Measurements from ENCODE around the gene PPP2R2B.

Gene PPP2R2B

DNA sequence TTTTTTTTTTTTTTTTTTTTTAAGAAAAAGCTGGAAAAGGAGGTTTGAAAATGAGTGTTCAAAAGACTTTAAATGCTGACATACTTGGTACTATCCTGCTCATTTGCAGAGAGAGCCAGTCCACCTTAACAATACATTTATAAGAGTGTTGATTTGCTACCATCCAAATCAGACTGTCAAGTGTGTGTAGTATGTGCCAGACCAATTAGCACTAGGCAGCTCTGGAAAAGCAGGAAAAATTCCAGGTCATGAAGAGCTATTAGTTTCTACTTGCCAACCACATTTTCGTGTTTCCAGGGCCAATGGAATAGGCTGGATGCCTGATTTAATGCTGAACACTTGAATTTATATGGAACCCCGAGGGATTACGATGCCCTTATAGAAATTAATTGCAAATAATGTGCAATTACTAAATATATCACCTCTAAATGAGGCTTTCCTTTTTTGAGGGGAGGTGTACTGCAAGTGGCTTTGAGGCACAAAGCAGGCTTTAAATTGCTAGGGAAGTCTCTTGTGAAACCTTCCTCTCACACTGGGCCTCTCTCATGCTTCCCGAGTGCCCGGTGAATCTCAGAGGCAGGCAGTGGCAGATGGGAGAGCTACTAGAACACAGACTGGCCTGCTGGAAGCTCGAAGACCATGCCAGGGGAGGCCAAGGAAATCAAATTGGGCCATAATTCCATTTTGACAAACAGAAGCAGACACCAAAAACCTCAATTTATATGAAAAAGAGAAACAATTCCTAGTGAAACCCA lies 178.7 kb downstream of the PPP2R2B start:
- DNase-seq (ENCODE audit: low read depth): no peak

DNA sequence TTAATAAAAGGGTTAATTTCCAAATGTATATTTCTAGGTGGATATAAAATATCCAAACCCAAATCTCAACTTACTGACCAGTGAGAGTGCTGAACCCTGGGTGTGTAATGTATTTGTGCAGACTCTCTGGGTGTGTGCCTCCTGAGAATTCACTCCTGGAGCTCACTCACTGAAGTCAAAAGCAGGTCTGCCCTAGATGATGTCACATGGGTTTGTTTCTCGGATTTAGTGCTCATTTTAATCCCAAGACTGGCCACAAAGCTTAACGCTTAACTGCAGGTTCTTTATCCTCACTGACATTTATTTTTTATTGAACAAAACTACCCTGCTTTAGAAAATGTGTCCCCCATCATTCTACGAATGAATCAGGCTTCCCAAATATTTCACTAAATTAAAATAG lies 179.4 kb downstream of the PPP2R2B start:
- no peak for DNase-seq (ENCODE audit: low read depth)

DNA sequence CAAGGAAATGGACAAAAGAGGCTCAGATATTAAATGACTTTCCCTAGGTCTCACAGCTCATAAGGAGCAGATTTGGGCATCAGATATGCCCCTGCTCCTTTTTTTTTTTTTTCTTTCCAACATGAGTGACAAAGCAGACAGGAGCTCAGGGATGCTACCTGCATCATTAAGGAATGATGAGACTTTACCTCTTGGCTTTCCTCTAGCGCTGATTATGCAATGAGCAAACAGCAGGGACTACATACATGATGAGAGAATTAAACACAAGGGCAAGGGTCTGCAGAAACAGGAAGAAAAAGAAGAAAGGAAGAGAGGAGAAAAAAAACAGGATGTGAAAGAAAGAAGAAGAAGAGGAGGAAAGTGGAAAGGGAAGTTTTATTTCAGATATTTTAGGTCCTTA lies 179.9 kb downstream of the PPP2R2B start:
- no peak for DNase-seq (ENCODE audit: low read depth)

DNA sequence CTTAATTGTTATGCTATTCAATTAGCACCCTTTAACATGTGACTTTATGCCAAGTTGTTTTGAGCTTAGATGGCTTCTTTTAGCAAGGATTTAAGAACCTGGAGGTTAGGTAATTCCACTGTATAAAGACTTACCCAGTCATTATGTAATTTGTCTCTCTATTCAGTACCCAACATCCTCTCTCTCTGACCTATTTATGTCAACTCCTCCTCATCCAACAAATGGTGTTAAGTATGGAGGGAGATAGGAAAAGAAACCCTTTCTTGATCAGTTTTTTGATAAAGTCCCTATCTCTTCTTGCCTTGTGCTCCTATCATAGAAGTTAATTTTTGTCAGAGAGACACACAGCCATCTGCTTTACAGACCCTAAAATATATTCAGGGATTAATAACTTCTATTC lies 181.3 kb downstream of the PPP2R2B start:
- DNase-seq (ENCODE audit: low read depth): no peak

DNA sequence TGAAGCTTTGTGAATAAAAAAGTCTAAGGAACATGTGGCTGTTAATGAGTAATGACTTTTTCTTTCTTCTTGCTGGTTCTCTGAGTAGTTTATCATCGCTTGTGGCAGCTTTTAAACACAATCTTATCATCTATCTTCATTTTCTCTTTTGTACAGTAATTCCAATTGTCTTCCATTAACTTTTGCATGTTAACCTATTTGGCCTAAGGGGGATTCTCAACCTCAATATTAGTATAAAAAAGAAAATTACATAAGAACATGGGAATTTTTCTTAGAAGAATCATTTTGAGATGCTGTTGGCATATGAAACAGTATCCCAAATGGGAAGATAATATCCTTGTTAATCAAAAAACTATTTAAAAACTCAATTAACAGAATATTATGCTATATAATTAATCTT lies 182.9 kb downstream of the PPP2R2B start:
- no peak for DNase-seq (ENCODE audit: low read depth)

DNA sequence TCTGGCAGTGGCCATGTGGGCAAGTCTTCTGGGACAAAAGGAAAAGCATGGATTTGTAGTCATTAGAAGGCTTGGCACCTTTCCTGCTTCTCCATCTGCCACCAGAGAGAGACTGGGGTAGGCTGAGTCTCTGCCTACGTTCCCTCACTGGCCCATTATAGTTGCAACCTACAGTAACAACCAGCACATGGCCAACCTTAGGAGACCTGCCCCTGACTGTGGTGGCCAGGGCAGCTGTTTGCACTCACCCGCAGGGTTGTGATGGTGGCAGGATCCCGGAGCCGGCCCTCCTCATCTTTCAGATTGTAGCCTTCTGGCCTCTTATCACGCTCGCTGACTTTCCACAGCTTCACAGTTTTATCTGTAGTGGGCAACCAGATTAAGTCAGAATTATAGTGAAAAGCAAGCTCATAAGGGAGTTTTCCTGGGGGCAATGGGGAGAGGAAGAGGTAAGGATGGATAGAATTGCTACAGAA lies 187.6 kb downstream of the PPP2R2B start:
- no peak for DNase-seq (ENCODE audit: low read depth)

DNA sequence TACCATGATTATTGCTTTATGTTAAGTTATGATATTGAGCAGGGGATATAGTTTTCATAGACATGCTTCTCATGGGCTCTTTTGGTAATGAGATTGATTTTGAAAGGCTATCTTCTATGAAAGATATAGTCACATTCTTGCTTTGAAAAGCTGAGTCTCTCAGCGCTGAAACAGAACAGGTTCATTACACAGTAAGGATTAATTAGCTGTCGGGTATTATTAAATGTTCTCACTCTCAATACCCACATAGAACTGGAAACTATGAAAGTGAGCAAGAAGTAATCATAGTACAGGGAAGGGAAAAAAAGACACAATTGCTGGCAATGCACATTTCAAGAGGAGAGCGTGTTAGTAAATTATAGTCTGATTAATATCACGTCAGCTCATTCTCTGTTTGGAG lies 190.9 kb downstream of the PPP2R2B start:
- DNase-seq (ENCODE audit: low read depth): no peak

DNA sequence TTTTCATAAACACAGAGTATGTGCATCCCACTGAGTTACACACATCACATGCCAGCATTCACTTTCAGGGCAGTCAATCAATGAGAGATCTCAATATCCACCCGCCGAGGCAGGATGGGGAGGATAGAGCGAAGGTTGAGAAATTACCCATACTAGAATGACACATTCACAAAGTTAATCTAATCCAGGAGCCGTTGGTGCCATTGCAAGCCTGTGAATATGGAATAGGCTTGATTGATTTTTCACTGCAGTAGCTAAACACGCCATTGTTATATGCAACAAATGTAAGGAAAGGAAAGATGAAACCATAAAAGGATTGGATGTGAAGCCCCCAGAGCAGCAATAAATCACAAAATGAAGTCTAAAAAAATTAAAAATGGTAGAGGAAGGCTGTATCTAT lies 194.7 kb downstream of the PPP2R2B start:
- no peak for DNase-seq (ENCODE audit: low read depth)

DNA sequence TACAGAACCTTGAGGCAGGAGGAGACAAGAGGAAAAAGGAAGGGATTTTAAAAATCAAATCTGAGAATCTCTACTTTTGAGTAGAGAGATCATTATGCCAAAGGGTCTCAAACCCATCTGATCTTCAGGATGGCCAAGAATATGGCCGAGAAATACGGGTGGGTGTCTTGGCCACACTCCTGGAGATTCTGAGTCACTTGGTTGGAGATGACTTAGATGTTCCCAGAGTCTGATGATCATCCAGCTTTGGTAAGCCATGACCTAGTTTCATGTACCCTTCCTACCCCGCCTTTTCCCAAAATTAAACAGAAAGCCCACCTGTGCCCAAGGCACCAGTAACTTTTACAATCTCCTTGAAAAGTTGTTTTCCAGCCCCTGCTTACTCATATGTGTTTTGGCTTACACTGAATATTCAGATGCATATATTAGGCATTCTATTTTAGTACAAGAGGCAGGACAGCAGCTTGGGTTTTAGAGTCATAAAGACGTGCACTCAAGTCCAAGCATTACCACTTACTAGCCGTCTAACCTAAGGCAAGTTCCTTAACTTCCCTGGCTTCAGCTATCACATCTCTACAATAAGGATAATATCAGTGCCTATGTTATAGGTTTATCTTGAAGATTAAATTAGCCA lies 195.5 kb downstream of the PPP2R2B start:
- no peak for DNase-seq (ENCODE audit: low read depth)

DNA sequence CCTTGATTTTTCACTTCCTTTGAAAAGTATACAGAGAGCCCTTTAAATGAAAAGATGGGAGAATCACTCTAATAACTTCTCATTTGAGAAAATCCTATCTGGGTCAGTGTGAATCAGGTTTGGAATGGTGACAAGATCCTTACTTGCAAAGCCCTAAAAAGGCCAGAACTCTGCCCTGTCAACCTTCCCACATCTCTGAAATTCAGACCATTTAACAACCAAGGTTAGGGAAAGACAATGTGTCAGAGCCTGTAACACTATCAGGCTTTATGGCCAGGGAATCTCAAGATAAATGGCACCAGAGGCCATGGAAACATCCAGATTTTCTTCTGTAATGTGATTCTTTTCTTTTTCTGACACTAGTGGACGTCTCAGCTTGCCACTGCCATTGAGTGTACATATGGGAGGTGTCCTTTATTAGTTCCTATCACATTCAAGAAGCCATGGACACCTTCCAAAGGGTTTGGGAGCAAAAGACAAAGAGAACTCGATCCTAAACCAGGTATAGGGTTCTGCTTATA lies 196.9 kb downstream of the PPP2R2B start:
- DNase-seq (ENCODE audit: low read depth): no peak

DNA sequence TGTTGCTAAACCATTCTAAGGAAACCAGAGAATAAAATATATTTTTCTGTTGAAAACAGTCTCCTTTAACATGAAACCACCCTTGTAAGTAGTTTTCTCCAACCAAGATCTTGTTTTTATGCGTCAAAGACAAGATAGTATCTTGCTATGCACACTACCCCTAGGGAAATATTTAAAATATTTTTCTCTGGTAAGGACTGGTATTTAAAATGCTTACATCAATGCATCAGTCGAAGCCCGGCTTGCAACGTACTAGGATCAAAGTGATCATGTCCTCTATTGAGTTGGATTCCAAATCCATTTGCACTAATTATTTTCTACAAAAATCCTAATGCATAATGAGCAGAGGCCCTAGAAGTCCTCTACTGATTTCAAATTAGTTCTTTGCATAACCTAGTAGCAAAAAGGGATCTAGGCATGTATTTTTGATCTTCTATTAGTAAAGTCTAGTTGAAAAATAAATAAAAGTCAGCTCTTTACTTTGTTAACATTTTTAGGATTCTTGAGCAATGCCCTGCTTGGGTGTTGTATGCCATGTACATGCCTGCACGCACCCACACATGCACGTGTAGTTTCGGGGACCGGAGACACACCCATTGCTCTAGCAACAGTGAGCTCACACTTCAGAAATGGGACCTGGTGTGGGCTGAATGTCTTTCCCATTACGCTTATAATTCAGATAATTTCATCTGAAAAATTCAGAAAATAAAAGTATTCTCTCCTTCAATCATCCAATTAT lies 197.5 kb downstream of the PPP2R2B start:
- DNase-seq (ENCODE audit: low read depth): no peak

DNA sequence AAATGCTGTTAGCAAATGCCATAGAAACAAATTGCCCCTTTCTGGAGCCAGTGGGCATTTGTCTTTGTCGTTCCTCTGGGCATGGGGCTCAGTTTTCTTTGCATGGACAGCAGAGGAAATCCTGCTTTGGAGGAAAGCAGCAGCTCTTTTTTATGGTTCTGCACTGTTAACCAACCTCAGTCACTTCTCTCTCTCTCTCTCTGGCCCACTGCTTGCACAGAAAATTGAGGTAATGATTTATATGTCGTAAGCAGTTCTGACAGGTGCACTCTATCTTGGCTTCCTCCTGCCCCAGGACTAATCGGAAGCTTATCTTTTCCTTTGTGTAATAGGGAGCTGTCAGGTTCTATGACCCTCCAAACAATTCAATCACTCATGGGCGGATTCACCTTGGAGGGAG lies 202.9 kb downstream of the PPP2R2B start:
- DNase-seq (ENCODE audit: low read depth): no peak

DNA sequence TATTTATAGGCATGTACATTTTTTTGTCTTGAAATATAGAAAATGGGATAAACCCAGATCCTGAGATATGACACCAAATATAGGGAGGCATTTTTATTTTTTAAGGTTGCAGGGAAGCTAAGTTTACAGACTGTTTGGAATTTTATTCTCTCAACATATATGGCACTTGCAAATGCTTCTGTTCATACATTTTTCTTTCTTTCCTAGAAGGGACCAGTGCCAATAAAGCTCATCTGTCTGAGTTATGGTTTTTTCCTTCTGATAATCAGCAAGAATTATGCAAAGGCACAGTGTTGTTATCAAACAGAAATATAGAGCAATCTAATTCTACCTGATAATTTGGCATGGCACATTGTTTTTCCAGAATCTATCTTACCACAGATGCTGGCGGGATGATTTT lies 205.7 kb downstream of the PPP2R2B start:
- no peak for DNase-seq (ENCODE audit: low read depth)

DNA sequence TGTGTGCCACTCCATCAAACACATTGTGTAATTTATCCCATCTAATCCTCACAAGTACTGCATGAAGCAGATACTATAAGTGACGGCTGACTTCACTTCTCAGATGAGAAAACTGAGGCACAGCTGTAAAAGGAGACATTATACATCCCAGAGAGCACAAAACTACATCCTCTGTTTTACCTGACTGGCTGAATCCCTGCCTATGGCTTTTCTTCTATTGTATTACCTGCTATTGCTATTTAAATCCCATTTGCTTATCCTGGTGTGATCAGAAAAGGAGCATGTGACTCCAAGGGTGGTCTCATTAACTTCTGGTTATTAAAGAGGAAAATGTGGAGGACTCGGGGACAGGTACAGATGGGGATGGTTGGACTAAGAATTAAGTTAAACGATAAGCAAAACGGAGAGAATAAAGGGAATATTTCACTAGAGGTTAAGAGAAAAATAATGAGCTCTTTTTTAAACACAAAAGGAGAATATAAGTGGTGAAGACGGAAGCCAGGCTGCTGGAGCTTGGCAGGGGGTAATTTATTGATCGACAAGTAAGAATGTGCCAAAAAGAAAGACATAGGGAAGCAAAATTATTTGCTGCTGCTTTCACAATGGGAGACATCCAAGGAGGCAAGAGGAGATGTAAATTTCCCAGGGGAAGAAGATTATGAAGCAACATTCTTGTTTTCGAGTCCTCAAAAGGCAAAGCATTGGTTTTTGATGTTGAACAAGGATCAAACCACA lies 206.8 kb downstream of the PPP2R2B start:
- no peak for DNase-seq (ENCODE audit: low read depth)

DNA sequence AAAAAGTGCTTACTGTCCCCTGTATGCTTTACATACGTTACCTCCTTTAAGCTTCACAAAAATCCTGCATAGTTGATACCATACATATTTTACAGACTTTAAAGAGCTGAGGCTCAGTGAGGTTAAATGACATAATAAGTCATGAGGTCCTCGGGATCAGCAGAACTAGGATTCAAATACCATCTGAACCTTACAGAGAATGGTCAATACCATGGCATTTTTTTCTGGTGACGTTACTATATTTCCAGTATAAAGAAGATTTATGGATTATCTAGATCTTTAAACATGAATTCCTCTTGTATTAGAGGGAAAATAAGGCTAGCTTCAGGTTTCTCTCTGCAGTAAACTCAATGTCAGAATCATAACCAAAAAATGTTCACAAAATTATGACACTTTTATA lies 208.9 kb downstream of the PPP2R2B start:
- DNase-seq (ENCODE audit: low read depth): no peak

DNA sequence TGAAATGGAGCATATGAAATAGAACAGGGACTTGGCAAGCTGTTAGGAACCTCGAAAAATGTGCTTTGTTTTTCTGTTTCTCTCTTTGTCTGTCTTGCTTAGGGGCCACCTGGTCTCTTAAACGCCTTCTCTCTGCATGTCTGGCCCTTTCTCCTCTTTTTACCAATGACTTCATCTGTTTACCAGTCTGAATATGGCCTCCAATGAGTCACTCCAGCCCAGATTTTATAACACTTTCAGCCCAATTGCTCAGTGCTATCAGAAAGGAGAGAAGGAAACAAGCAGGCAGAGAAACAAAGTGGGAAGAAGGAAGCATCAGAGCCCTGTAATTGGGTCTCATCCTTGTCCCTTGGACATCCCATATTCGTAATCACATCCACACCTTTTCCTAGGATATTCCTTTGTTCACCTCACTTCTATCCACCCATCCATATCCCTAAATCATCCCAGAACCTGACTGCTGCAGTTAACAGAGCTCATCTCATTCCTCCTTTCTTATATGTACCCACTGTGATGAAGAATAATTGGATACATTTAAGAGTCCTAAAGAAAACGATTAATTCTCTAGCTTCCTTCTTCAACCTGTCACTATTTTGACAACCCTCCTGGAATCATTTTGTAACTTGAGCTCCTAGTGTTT lies 210.8 kb downstream of the PPP2R2B start:
- DNase-seq (ENCODE audit: low read depth): no peak

DNA sequence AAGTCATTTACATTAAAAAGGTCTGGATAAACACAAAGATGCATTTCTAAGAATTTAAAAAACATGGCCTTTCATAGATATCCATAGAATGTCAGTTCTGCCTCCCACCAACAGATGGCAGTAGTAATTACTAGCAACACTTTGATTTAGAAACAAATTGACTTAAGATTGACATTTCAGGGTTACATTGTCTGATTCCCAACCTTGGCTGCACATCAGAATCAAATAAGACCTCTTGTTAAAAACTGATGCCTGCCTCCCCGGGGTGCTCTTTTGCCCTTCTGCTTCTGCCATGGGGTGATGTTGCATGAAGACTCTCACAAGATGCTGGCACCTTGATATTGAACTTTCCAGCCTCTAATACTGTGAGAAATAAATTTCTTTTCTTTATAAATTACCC lies 216.3 kb downstream of the PPP2R2B start:
- DNase-seq (ENCODE audit: low read depth): no peak

DNA sequence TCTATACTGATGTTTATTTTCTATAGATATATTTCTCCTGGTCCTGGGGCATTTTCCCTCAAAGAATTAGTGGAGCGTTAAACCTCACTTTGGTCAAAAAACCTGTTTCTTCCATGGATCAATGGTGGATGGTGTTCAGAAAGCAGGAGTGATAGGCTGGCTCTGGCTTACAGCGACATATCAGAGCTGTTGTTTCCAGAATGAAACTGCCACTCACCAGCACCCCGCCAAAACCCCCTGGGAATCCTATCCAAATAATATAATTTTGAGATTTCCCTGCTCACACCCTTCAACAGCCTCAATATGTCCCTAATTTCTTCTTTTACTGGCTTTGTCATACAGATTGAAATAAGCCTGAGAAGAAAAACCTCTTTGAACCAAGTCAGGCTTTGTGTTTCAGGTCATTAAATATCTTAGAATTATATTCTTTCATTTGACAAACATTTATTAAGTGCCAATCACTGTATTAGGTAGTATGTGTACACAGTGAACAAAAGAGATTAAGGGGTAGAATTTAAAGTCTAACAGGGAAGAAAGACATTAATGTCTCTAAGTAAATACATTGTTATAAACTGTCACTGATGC lies 218.1 kb downstream of the PPP2R2B start:
- DNase-seq (ENCODE audit: low read depth): no peak

DNA sequence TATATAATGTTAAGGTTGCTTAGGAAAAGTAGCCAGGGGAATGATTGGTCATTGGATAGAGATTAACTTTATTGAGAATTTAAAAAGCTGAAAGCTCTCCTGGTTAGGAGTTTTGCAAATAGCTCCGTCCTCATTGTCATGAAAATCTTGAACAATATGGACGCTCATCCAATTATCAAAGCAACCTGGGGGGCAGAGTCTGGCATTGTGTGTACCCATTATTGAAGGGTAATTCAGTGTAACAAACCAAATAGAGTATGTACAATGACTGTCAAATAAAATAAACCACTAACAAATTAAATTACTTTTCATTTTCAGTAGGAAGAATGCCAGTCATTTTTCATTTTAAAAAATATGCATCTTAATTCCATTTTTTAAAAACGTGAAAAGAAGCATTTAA lies 218.6 kb downstream of the PPP2R2B start:
- no peak for DNase-seq (ENCODE audit: low read depth)

DNA sequence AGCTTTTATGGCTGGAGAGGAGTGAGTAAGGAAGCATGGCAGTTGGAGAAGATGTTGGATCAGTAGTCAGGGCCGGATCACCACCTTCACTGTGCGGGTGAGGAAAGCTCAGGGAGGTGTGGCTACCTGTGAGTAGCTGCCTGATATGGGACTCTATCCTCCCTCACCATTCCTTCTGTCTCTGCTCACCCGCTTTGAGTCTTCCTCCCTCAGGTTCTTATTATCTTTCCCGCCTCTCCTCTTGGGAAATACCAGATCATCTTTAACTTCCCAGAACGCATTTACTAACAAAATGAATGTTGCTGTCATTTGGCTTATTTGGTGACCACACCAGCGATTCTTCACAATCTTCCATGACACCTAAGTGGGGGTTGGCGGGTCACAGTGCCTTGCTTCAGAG lies 221.9 kb downstream of the PPP2R2B start:
- DNase-seq (ENCODE audit: low read depth): no peak

DNA sequence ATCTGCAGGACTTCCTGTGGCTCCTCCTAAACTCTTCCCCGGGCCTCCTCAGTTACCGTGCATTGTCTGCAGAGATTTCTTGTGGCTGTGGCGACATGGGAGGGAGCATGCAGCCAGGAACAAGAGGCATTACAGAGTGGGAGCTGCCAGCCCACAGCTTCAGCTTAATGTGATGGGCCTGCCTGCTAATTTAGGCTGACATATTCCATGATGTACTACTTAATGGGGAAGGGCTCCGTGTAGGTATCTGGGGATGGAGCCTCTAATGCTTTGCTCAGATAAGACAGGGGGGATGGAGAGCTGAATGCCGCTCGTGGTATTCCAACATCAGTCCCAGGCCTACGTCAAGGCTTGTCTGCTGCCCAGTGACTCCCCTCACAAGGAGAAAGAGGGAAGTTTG lies 225.0 kb downstream of the PPP2R2B start:
- DNase-seq (ENCODE audit: low read depth): no peak

Data from activated gamma-delta T cell treated with anti-CD3 and anti-CD28 coated beads, Interleukin-2, amount 50 U/mL, for 16 hours (primary cell).